Bronchial epithelial cell (primary cell): ENCODE data around the gene TOR1B. TPM values are rescaled to one million over a fixed set of nuclear protein-coding genes. Genes with fewer than 3 reads are reported as not detected.

Source experiments
- DNase-seq: peaks from one replicate; pipeline ENCODE4 v3.0.0-alpha.2; 2010; ENCODE audit warnings: low read depth
- FAIRE-seq: peaks from 2 replicates; lab custom pipeline; 2011; peaks lifted over from hg19 to GRCh38; lab: Jason Lieb, UNC
- H3K27me3 ChIP-seq: 2 replicates; pipeline ENCODE4 v1.5.1; 2011; ENCODE audit warnings: low read length; ENCODE audit not compliant: control insufficient read depth, insufficient read depth
- H3K36me3 ChIP-seq: 2 replicates; pipeline ENCODE4 v1.5.1; 2011; ENCODE audit warnings: low read length; ENCODE audit not compliant: control insufficient read depth, insufficient read depth
- H3K4me3 ChIP-seq: 2 replicates; pipeline ENCODE4 v1.5.1; 2011; ENCODE audit warnings: mild to moderate bottlenecking, low read depth, low read length, control low read depth
- CTCF ChIP-seq: IDR thresholded peaks from 2 replicates; pipeline ENCODE4 v1.5.1; 2011; ENCODE audit warnings: mild to moderate bottlenecking, moderate library complexity, low read length, control low read depth, inconsistent platforms; ENCODE audit not compliant: insufficient read depth, severe bottlenecking
- total RNA-seq: library from RNA; depleted of rRNA; stranded (reverse); fragments of >200 nt; gene quantifications from 2 replicates; pipeline ENCODE4 v1.2.1, GENCODE V29; 2014

TOR1B gene
- total RNA-seq, 1 donor from 2014 or later: 27.9 TPM

DNA sequence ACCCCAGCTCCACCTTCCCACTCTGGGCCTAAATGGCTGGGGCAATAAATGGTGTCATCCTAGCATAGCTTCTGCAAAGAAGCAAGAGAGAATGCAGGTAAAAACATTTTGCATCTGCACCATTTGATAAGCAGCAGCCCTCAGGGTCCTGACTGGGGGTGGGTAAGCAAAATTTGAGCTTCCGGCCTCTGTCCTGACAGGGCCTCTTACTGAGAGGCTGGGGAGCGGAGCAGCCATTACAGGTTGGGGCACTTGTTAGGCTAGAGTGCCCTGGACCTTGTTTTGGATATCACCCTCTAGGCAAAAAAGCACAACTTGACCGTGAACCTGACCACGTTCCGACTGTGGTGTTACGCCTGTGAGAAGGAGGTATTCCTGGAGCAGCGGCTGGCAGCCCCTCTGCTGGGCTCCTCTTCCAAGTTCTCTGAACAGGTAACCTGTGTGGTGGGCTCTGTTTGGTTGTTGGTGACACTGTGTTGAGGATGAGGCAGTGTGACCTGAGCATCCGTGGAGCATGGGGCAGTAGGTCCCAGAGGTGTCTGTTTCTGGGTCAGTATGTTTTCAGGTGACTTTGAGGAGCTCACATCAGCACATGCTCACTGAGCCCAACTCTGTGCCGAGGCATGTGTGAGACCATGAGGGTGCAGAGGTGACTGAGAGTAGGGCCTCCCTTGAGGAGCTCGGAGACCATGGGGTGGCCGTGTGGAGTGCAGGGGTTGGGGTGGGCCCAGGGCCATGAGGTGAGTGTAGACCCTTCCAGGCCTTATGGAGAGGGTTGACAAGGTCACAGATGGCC, 55.4 kb downstream of the TOR1B start:
- Histone ChIP-seq H3K27me3 (no peaks in the 10 kb centered on the region), H3K36me3 (peaks cover 21% of the 10 kb centered on the region), H3K4me3 (no peak overlapping the region)
- no peak for TF ChIP-seq CTCF
- no peak for DNase-seq
- FAIRE-seq: no peak

Other genes with a start within 250 kb of the TOR1B start
- gene C9orf50, start 182.1 kb upstream of the TOR1B start, total RNA-seq: not detected in 2 replicates
- 32.6 and 40.8 TPM in 2 replicates for gene NTMT1, start 177.0 kb upstream of the TOR1B start, total RNA-seq
- gene ASB6, start 161.0 kb upstream of the TOR1B start, total RNA-seq: 6.1 and 9.2 TPM in 2 replicates
- gene PRRX2, start 137.5 kb upstream of the TOR1B start, total RNA-seq: 0.13 TPM in 1 of 2 replicates, not detected in the other
- gene PTGES, start 50.1 kb upstream of the TOR1B start, total RNA-seq: 0.90 and 11.1 TPM in 2 replicates
- gene TOR1A, start 21.0 kb downstream of the TOR1B start, total RNA-seq: 12.7 and 19.2 TPM in 2 replicates
- 55.8 and 65.8 TPM in 2 replicates for gene C9orf78, start 32.1 kb downstream of the TOR1B start, total RNA-seq
- gene USP20, start 32.3 kb downstream of the TOR1B start, total RNA-seq: 5.5 and 6.7 TPM in 2 replicates
- 13.4 and 15.7 TPM in 2 replicates for gene FNBP1, start 240.0 kb downstream of the TOR1B start, total RNA-seq